Neural cell (in vitro differentiated cells): Measurements from ENCODE around the gene ANKRD55. TPM values are rescaled to one million over a fixed set of nuclear protein-coding genes. Genes with fewer than 3 reads are reported as not detected.

Experiments used
- H2AFZ ChIP-seq: fragments of 200-600, 300-800 bp; sonication (generic), shearing (Covaris generic); 2 replicates; pipeline ENCODE4 v1.6.0; 2014; ENCODE audit warnings: low read depth, mild to moderate bottlenecking, antibody characterized with exemption, low read length, moderate library complexity
- H3F3A ChIP-seq: fragments of 200-600 bp; shearing (Covaris generic); 2 replicates; pipeline ENCODE4 v1.6.1; 2016; ENCODE audit warnings: mild to moderate bottlenecking, moderate library complexity, mixed read lengths, antibody characterized with exemption, low read length; ENCODE audit not compliant: insufficient read depth, poor library complexity, severe bottlenecking
- H3K27ac ChIP-seq: fragments of 200-600, 300-800 bp; sonication (generic), shearing (Covaris generic); 2 replicates; pipeline ENCODE4 v1.5.1; 2014; ENCODE audit warnings: mild to moderate bottlenecking, low read length, moderate library complexity
- H3K27me3 ChIP-seq: fragments of 300-800, 200-600 bp; sonication (generic), shearing (Covaris generic); 2 replicates; pipeline ENCODE4 v1.6.0; 2014; ENCODE audit warnings: mild to moderate bottlenecking, low read depth, low read length, moderate library complexity; ENCODE audit not compliant: insufficient read depth
- H3K36me3 ChIP-seq: fragments of 300-800, 200-600 bp; sonication (generic), shearing (Covaris generic); 2 replicates; pipeline ENCODE4 v1.5.1; 2014; ENCODE audit warnings: mild to moderate bottlenecking, antibody characterized with exemption, low read length, moderate library complexity; ENCODE audit not compliant: insufficient read depth
- H3K4me2 ChIP-seq: fragments of 300-800, 200-600 bp; sonication (generic), shearing (Covaris generic); 2 replicates; pipeline ENCODE4 v1.6.0; 2014; ENCODE audit warnings: mild to moderate bottlenecking, low read length
- H3K4me3 ChIP-seq: fragments of 300-800, 200-600 bp; sonication (generic), shearing (Covaris generic); 2 replicates; pipeline ENCODE4 v1.5.1; 2014; ENCODE audit warnings: mild to moderate bottlenecking, low read length, moderate library complexity
- H3K79me2 ChIP-seq: fragments of 200-600 bp; shearing (Covaris generic); replicated peaks from 2 replicates; pipeline ENCODE4 v1.6.0; 2014; ENCODE audit warnings: mild to moderate bottlenecking, low read length, moderate library complexity; ENCODE audit not compliant: insufficient read depth
- H3K9ac ChIP-seq: fragments of 300-800, 200-600 bp; sonication (generic), shearing (Covaris generic); 2 replicates; pipeline ENCODE4 v1.6.1; 2016; ENCODE audit warnings: mild to moderate bottlenecking, low read length, mixed read lengths
- H3K9me2 ChIP-seq: fragments of 200-600 bp; shearing (Covaris generic); 2 replicates; pipeline ENCODE4 v1.6.1; 2016; ENCODE audit warnings: mild to moderate bottlenecking, low read length, mixed read lengths; ENCODE audit not compliant: insufficient read depth
- H3K9me3 ChIP-seq: fragments of 200-600, 300-800 bp; sonication (generic), shearing (Covaris generic); 2 replicates; pipeline ENCODE4 v1.6.1; 2016; ENCODE audit warnings: mild to moderate bottlenecking, mixed run types, low read length, moderate library complexity, mixed read lengths
- H4K20me1 ChIP-seq: fragments of 200-600 bp; shearing (Covaris generic); 2 replicates; pipeline ENCODE4 v1.6.1; 2016; ENCODE audit warnings: mild to moderate bottlenecking, mixed run types; ENCODE audit not compliant: insufficient read depth
- CTCF ChIP-seq: fragments of 450-650 bp; IDR thresholded peaks from 2 replicates; pipeline ENCODE4 v1.5.1; 2014; ENCODE audit warnings: antibody characterized with exemption, mild to moderate bottlenecking, moderate library complexity; ENCODE audit not compliant: poor library complexity, severe bottlenecking
- EP300 ChIP-seq: fragments of 450-650 bp; conservative IDR thresholded peaks from 2 replicates; pipeline ENCODE4 v1.6.1; 2014; ENCODE audit warnings: antibody characterized with exemption, mild to moderate bottlenecking, moderate library complexity; ENCODE audit not compliant: poor library complexity, severe bottlenecking
- EZH2 ChIP-seq: fragments of 200-600, 300-800 bp; shearing (Covaris generic), sonication (generic); IDR thresholded peaks from 2 replicates; pipeline ENCODE4 v1.6.1; 2014; ENCODE audit warnings: antibody characterized with exemption, low read length, borderline replicate concordance, mild to moderate bottlenecking; ENCODE audit not compliant: insufficient read depth, poor library complexity, severe bottlenecking
- MXI1 ChIP-seq: fragments of 450-650 bp; conservative IDR thresholded peaks from 2 replicates; pipeline ENCODE4 v1.6.1; 2014; ENCODE audit warnings: antibody characterized with exemption, mild to moderate bottlenecking; ENCODE audit not compliant: poor library complexity, severe bottlenecking
- POLR2AphosphoS5 ChIP-seq: IDR thresholded peaks from 2 replicates; pipeline ENCODE4 v1.6.1; 2012
- RAD21 ChIP-seq: fragments of 450-650 bp; conservative IDR thresholded peaks from 2 replicates; pipeline ENCODE4 v1.6.1; 2014; ENCODE audit warnings: antibody characterized with exemption, mild to moderate bottlenecking, moderate library complexity
- REST ChIP-seq: IDR thresholded peaks from 2 replicates; pipeline ENCODE4 v1.6.1; 2012; ENCODE audit warnings: borderline replicate concordance
- SMC3 ChIP-seq: fragments of 450-650 bp; conservative IDR thresholded peaks from 2 replicates; pipeline ENCODE4 v1.6.1; 2014; ENCODE audit warnings: antibody characterized with exemption, mild to moderate bottlenecking, moderate library complexity; ENCODE audit not compliant: poor library complexity
- TAF1 ChIP-seq: IDR thresholded peaks from 2 replicates; pipeline ENCODE4 v1.6.1; 2012; ENCODE audit warnings: low read depth
- polyA plus RNA-seq: library from polyadenylated mRNA; depleted of rRNA; stranded (reverse); fragments of >200 nt; gene quantifications from 2 replicates; pipeline ENCODE4 v1.2.3, GENCODE V29; 2014

ANKRD55 gene
- polyA plus RNA-seq, 1 donor from 2014 or later: 49.8 TPM

GRCh38 chr5:56192246-56192645, 40.9 kb downstream of the ANKRD55 start:
- Histone ChIP-seq H4K20me1 (no peaks in the 10 kb centered on the region), H2AFZ (no peak overlapping the region), H3K9me2 (no peaks in the 10 kb centered on the region), H3K27me3 (no peaks in the 10 kb centered on the region), H3K9me3 (peaks cover 5% of the 10 kb centered on the region), H3K4me2 (no peak overlapping the region), H3F3A (no peaks in the 10 kb centered on the region), H3K9ac (no peak overlapping the region), H3K79me2 (no peaks in the 10 kb centered on the region), H3K27ac (no peak overlapping the region), H3K36me3 (no peaks in the 10 kb centered on the region), H3K4me3 (no peak overlapping the region)
- TF ChIP-seq CTCF: no peak
- no peak for TF ChIP-seq EP300
- TF ChIP-seq RAD21: no peak
- no peak for TF ChIP-seq TAF1
- no peak for TF ChIP-seq EZH2
- TF ChIP-seq MXI1: no peak
- no peak for TF ChIP-seq SMC3
- no peak for TF ChIP-seq POLR2AphosphoS5
- no peak for TF ChIP-seq REST

GRCh38 chr5:56191656-56192055, 41.5 kb downstream of the ANKRD55 start:
- Histone ChIP-seq H2AFZ (no peak overlapping the region), H3K27ac (no peak overlapping the region), H3K9ac (no peak overlapping the region), H3K27me3 (no peaks in the 10 kb centered on the region), H3K9me2 (no peaks in the 10 kb centered on the region), H4K20me1 (no peaks in the 10 kb centered on the region), H3K4me3 (no peak overlapping the region), H3K36me3 (no peaks in the 10 kb centered on the region), H3K4me2 (no peak overlapping the region), H3F3A (no peaks in the 10 kb centered on the region), H3K79me2 (no peaks in the 10 kb centered on the region), H3K9me3 (peaks cover 5% of the 10 kb centered on the region)
- no peak for TF ChIP-seq SMC3
- no peak for TF ChIP-seq TAF1

- Histone ChIP-seq H3K9ac (no peak overlapping the region), H3K79me2 (no peaks in the 10 kb centered on the region), H4K20me1 (no peaks in the 10 kb centered on the region), H3K27ac (no peak overlapping the region), H3K9me2 (no peaks in the 10 kb centered on the region), H3K4me3 (no peak overlapping the region), H3K9me3 (peaks cover 5% of the 10 kb centered on the region), H3K27me3 (no peaks in the 10 kb centered on the region), H2AFZ (no peak overlapping the region), H3F3A (no peaks in the 10 kb centered on the region), H3K36me3 (no peaks in the 10 kb centered on the region), H3K4me2 (no peak overlapping the region)
- TF ChIP-seq EZH2 (no peak), REST (no peak), TAF1 (no peak), POLR2AphosphoS5 (no peak)
Observed at GRCh38 chr5:56190497-56190896, 42.6 kb downstream of the ANKRD55 start.
